ENCODE results near the gene EPHA5.

EPHA5 gene

GRCh38 chr4:65623506-65623905, 46.8 kb downstream of the EPHA5 start:
- DNase-seq, result no peak

GRCh38 chr4:65617416-65617815, 52.9 kb downstream of the EPHA5 start:
- DNase-seq, result no peak

- DNase-seq, result no peak
Measured at GRCh38 chr4:65604515-65604914, 65.8 kb downstream of the EPHA5 start.

GRCh38 chr4:65600656-65601055, 69.6 kb downstream of the EPHA5 start:
- DNase-seq, result no peak

GRCh38 chr4:65599340-65599739, 70.9 kb downstream of the EPHA5 start:
- DNase-seq, result no peak

GRCh38 chr4:65597697-65598096, 72.6 kb downstream of the EPHA5 start:
- no peak for DNase-seq

- no peak for DNase-seq
Measured at GRCh38 chr4:65592089-65592488, 78.2 kb downstream of the EPHA5 start.

GRCh38 chr4:65589921-65590320, 80.4 kb downstream of the EPHA5 start:
- DNase-seq, result no peak

- DNase-seq, result no peak
Measured at GRCh38 chr4:65589331-65589730, 81.0 kb downstream of the EPHA5 start.

GRCh38 chr4:65580551-65580950, 89.7 kb downstream of the EPHA5 start:
- no peak for DNase-seq

- DNase-seq, result no peak
Measured at GRCh38 chr4:65566473-65566872, 103.8 kb downstream of the EPHA5 start.

- no peak for DNase-seq
Measured at GRCh38 chr4:65561164-65561563, 109.1 kb downstream of the EPHA5 start.

GRCh38 chr4:65559270-65559669, 111.0 kb downstream of the EPHA5 start:
- DNase-seq, result no peak

GRCh38 chr4:65552057-65552456, 118.2 kb downstream of the EPHA5 start:
- no peak for DNase-seq

- no peak for DNase-seq
Measured at GRCh38 chr4:65550500-65550899, 119.8 kb downstream of the EPHA5 start.

- no peak for DNase-seq
Measured at GRCh38 chr4:65546882-65547416, 123.3 kb downstream of the EPHA5 start.

GRCh38 chr4:65538571-65538970, 131.7 kb downstream of the EPHA5 start:
- DNase-seq, result no peak

GRCh38 chr4:65535113-65535512, 135.2 kb downstream of the EPHA5 start:
- DNase-seq, result no peak

GRCh38 chr4:65521666-65522065, 148.6 kb downstream of the EPHA5 start:
- DNase-seq, result no peak

GRCh38 chr4:65515646-65516045, 154.6 kb downstream of the EPHA5 start:
- no peak for DNase-seq

GRCh38 chr4:65510976-65511375, 159.3 kb downstream of the EPHA5 start:
- DNase-seq, result no peak

GRCh38 chr4:65508168-65508567, 162.1 kb downstream of the EPHA5 start:
- DNase-seq, result no peak

GRCh38 chr4:65502131-65502701, 168.1 kb downstream of the EPHA5 start:
- no peak for DNase-seq

- DNase-seq, result no peak
Measured at GRCh38 chr4:65498606-65499005, 171.7 kb downstream of the EPHA5 start.

GRCh38 chr4:65495439-65495838, 174.8 kb downstream of the EPHA5 start:
- no peak for DNase-seq
